ENCODE data around the gene SCARB1.

The SCARB1 gene

DNA sequence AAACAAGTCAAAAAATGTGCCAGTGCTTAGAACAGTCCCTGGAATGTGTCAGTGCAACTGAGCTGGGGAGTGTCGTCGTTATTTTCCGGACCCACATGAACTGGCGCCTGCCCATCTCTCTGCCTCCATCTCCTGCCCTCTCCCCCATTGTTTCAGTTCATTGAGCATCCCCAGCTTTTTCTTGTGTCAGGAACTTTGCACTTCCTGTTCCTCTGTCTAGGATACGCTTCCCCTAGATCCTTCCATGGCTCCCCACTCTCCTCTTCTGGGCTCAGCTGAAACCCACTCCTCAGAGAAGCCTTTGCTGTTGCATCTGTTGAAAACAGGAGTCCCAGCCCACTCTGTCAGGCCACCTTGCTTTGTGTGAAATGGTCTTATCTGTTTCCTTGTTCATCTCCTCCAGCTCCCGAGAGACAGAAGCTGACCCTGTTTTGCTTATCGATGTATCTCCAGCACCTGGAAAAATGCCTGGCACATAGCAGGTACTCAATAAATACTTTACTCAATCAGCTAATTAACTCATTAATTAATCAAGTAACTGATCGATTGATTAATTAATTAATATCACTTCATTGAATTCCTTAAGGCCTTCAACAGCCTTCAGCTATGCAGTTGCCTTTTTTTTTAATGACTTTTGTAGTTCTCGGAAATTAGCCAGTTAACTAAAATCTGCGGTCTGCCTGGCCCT is 2.7 kb upstream of the SCARB1 start:
- no peak for ATAC-seq
- TF ChIP-seq PPARA (CRISPR knock-in tag; IDR thresholded peaks at IDR 0.05; ENCODE audit: borderline replicate concordance) = no peak
- TF ChIP-seq ZFP3 (CRISPR knock-in tag; IDR thresholded peaks at IDR 0.05) = no peak
- TF ChIP-seq, protein P1, sequence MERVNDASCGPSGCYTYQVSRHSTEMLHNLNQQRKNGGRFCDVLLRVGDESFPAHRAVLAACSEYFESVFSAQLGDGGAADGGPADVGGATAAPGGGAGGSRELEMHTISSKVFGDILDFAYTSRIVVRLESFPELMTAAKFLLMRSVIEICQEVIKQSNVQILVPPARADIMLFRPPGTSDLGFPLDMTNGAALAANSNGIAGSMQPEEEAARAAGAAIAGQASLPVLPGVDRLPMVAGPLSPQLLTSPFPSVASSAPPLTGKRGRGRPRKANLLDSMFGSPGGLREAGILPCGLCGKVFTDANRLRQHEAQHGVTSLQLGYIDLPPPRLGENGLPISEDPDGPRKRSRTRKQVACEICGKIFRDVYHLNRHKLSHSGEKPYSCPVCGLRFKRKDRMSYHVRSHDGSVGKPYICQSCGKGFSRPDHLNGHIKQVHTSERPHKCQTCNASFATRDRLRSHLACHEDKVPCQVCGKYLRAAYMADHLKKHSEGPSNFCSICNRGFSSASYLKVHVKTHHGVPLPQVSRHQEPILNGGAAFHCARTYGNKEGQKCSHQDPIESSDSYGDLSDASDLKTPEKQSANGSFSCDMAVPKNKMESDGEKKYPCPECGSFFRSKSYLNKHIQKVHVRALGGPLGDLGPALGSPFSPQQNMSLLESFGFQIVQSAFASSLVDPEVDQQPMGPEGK (CRISPR knock-in tag; IDR thresholded peaks at IDR 0.05; ENCODE audit: borderline replicate concordance) = no peak
- no peak for TF ChIP-seq RARB (CRISPR knock-in tag; IDR thresholded peaks at IDR 0.05)
- no peak for TF ChIP-seq ISL1 (CRISPR knock-in tag; IDR thresholded peaks at IDR 0.05)
- TF ChIP-seq ZNF70 (CRISPR knock-in tag; IDR thresholded peaks at IDR 0.05) = no peak
- TF ChIP-seq ZFP30 (CRISPR knock-in tag; IDR thresholded peaks at IDR 0.05) = no peak
- TF ChIP-seq SNAI2 (CRISPR knock-in tag; IDR thresholded peaks at IDR 0.05) = no peak
- TF ChIP-seq, protein P2, sequence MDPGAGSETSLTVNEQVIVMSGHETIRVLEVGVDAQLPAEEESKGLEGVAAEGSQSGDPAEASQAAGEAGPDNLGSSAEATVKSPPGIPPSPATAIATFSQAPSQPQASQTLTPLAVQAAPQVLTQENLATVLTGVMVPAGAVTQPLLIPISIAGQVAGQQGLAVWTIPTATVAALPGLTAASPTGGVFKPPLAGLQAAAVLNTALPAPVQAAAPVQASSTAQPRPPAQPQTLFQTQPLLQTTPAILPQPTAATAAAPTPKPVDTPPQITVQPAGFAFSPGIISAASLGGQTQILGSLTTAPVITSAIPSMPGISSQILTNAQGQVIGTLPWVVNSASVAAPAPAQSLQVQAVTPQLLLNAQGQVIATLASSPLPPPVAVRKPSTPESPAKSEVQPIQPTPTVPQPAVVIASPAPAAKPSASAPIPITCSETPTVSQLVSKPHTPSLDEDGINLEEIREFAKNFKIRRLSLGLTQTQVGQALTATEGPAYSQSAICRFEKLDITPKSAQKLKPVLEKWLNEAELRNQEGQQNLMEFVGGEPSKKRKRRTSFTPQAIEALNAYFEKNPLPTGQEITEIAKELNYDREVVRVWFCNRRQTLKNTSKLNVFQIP (CRISPR knock-in tag; IDR thresholded peaks at IDR 0.05; ENCODE audit: borderline replicate concordance, low read depth) = no peak
- TF ChIP-seq ZNF8 (CRISPR knock-in tag; IDR thresholded peaks at IDR 0.05) = no peak
- no peak for TF ChIP-seq TCF4 (CRISPR knock-in tag; IDR thresholded peaks at IDR 0.05; ENCODE audit: borderline replicate concordance)
- TF ChIP-seq, protein P3, sequence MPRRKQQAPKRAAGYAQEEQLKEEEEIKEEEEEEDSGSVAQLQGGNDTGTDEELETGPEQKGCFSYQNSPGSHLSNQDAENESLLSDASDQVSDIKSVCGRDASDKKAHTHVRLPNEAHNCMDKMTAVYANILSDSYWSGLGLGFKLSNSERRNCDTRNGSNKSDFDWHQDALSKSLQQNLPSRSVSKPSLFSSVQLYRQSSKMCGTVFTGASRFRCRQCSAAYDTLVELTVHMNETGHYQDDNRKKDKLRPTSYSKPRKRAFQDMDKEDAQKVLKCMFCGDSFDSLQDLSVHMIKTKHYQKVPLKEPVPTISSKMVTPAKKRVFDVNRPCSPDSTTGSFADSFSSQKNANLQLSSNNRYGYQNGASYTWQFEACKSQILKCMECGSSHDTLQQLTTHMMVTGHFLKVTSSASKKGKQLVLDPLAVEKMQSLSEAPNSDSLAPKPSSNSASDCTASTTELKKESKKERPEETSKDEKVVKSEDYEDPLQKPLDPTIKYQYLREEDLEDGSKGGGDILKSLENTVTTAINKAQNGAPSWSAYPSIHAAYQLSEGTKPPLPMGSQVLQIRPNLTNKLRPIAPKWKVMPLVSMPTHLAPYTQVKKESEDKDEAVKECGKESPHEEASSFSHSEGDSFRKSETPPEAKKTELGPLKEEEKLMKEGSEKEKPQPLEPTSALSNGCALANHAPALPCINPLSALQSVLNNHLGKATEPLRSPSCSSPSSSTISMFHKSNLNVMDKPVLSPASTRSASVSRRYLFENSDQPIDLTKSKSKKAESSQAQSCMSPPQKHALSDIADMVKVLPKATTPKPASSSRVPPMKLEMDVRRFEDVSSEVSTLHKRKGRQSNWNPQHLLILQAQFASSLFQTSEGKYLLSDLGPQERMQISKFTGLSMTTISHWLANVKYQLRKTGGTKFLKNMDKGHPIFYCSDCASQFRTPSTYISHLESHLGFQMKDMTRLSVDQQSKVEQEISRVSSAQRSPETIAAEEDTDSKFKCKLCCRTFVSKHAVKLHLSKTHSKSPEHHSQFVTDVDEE (CRISPR knock-in tag; IDR thresholded peaks at IDR 0.05) = no peak
- no peak for TF ChIP-seq OSR1 (CRISPR knock-in tag; IDR thresholded peaks at IDR 0.05)
- no peak for TF ChIP-seq CSDC2 (CRISPR knock-in tag; IDR thresholded peaks at IDR 0.05)

DNA sequence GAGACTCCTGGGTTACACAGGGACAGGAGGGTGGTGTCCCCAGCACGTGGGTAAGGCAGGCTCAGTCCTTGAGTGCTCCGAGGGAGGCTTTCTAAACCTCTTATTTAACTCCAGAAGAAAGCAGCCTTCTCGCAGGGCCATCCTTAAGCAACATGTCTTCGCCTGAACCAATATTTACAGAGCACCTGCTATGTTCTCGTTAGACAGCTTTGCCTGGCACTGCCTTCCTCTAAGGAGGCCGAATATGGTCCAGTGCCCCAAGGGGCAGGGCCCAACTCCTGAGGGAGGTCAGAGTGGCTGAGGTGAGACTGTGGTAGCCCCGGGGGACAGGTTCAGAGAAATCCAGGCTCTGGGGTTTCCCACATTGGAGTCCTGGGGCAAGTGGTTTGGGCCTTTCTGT is 2.1 kb upstream of the SCARB1 start:
- ATAC-seq = no peak
- TF ChIP-seq, protein P3 (CRISPR knock-in tag; IDR thresholded peaks at IDR 0.05) = no peak
- no peak for TF ChIP-seq ISL1 (CRISPR knock-in tag; IDR thresholded peaks at IDR 0.05)
- no peak for TF ChIP-seq ZFP30 (CRISPR knock-in tag; IDR thresholded peaks at IDR 0.05)
- no peak for TF ChIP-seq BACH2 (CRISPR knock-in tag; IDR thresholded peaks at IDR 0.05; ENCODE audit: borderline replicate concordance)
- TF ChIP-seq SNAI2 (CRISPR knock-in tag; IDR thresholded peaks at IDR 0.05) = no peak
- TF ChIP-seq ESRRG (CRISPR knock-in tag; IDR thresholded peaks at IDR 0.05) = no peak
- TF ChIP-seq, protein P4, sequence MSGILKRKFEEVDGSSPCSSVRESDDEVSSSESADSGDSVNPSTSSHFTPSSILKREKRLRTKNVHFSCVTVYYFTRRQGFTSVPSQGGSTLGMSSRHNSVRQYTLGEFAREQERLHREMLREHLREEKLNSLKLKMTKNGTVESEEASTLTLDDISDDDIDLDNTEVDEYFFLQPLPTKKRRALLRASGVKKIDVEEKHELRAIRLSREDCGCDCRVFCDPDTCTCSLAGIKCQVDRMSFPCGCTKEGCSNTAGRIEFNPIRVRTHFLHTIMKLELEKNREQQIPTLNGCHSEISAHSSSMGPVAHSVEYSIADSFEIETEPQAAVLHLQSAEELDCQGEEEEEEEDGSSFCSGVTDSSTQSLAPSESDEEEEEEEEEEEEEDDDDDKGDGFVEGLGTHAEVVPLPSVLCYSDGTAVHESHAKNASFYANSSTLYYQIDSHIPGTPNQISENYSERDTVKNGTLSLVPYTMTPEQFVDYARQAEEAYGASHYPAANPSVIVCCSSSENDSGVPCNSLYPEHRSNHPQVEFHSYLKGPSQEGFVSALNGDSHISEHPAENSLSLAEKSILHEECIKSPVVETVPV (CRISPR knock-in tag; IDR thresholded peaks at IDR 0.05) = no peak
- TF ChIP-seq ZNF565 (CRISPR knock-in tag; conservative IDR thresholded peaks at IDR 0.05; ENCODE audit: low read depth) = no peak
- TF ChIP-seq, protein P2 (CRISPR knock-in tag; IDR thresholded peaks at IDR 0.05; ENCODE audit: borderline replicate concordance, low read depth) = no peak
- TF ChIP-seq GLIS3 (CRISPR knock-in tag; IDR thresholded peaks at IDR 0.05) = no peak
- TF ChIP-seq, protein P1 (CRISPR knock-in tag; IDR thresholded peaks at IDR 0.05; ENCODE audit: borderline replicate concordance) = no peak
- no peak for TF ChIP-seq RARB (CRISPR knock-in tag; IDR thresholded peaks at IDR 0.05)
- TF ChIP-seq ZC3H10 (CRISPR knock-in tag; IDR thresholded peaks at IDR 0.05) = no peak
- no peak for TF ChIP-seq PPARA (CRISPR knock-in tag; IDR thresholded peaks at IDR 0.05; ENCODE audit: borderline replicate concordance)
- no peak for TF ChIP-seq TCF4 (CRISPR knock-in tag; IDR thresholded peaks at IDR 0.05; ENCODE audit: borderline replicate concordance)
